SW480 (cell line): Measurements from ENCODE around the gene GALR3.
A peak's percentile ranks its signal among the peaks of the same experiment; 100 is the strongest.

ENCODE experiments used
- DNase-seq: peaks from one replicate; pipeline ENCODE4 v3.0.0-alpha.2; 2016; ENCODE audit warnings: low spot score

The GALR3 gene

DNA sequence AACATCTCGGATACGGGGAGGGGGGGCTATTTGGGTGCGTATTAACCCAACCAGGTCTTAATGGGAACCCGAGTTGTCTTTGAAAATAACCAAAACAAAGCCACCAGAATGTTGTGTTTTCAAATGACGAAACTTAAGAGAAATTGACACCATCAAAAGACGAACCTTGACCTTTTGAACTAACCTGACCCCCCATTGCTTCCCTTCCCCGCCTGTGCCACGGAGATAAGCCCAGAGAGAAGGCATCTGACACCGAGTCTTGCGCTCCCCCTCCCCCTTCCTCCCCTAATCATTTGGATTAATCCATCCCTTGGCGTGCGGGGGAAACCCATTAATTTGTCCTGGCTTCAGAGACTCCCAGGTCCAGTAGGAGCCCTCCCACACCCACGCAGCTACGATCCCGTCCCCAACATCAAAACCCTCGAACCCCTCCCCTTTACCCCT is 20.0 kb upstream of the GALR3 start:
- no peak for DNase-seq

DNA sequence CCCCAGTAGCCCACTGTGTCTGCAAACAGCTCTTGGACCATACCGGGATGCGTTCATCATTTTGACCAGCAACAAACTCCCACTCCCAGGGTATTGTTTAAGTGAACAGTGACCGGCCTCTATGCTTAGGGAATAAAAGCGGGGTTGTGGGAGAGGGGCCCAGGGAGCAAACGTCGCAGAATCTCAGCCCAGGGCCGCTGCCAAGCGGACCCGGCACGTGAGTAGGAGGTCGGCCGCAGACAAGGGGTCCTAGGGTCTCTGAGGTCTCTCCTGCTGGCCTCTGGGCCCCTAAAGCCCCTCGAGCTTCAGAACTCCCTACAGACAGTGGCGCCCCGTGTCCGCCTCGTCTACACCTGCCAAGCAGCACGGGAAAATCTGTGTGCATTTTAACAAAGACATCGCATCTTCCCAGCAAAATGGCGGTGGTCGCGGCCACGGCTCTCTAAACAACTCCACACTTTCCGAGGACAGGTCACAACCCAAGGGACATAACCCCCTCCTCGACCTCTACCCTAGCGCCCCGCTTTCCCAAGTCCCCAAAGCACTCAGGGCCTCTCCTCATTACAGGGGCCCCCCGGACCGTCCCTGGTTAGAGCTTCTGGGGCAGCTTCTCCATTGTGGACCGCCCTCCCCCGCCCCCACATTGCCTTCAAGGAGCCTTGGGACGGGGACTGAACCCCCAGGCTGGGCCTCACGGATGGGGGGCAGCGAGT is 19.4 kb upstream of the GALR3 start:
- DNase-seq = no peak

DNA sequence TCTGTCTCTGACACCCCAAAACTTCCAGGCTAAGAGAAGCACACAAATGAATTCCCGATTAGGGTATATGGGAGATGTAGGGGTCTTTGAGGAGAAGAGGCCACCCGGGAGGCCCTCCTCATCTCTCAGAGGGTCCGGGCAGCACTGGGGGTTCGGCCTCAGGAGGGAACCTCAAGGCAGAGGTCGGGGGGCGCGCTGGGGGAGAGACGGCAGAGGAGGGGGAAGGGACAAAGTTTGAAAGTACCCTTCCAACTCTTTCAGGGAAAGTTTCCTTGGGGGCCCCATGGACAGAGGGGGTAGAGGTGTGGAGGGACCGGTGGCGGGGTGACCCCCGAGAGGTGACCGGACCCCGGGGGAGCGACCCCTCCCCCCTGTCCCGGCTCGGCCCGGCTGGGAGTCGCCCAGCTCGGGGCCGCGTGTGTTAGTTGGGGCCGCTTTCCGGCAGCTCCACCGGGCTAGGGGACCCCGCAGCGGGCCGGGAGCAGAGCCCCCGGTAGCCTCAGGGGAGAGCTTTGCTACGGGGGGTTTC is 18.8 kb upstream of the GALR3 start:
- no peak for DNase-seq

DNA sequence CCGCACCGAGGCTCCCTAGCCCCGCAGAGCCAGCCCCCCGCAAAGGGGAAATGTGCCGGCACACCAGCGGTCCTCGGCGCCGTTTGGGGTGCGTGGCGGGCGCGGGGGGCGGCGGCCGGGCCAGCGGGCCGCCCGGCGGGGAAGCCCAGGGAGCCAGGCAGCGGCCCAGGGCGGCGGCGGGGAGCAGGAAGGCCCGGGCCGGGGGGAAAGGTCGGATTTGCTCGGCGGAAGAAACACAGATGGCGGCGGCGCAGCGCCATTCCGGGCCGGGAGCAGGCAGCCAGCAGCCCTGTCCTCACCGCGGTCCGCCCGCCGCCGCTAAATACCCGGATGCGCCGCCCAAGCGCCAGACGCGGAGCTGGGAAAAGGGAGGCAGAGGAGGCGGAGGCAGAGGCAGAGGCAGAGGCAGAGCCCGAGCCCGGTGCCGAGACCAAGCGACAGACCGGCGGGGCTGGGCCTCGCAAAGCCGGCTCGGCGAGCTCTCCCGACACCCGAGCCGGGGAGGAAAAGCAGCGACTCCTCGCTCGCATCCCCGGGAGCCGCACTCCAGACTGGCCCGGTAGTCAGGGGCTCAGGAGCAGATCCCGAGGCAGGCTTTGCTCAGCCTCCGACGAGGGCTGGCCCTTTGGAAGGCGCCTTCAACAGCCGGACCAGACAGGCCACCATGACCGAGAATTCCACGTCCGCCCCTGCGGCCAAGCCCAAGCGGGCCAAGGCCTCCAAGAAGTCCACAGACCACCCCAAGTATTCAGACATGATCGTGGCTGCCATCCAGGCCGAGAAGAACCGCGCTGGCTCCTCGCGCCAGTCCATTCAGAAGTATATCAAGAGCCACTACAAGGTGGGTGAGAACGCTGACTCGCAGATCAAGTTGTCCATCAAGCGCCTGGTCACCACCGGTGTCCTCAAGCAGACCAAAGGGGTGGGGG is 18.0 kb upstream of the GALR3 start:
- peak; percentile 82 for DNase-seq

DNA sequence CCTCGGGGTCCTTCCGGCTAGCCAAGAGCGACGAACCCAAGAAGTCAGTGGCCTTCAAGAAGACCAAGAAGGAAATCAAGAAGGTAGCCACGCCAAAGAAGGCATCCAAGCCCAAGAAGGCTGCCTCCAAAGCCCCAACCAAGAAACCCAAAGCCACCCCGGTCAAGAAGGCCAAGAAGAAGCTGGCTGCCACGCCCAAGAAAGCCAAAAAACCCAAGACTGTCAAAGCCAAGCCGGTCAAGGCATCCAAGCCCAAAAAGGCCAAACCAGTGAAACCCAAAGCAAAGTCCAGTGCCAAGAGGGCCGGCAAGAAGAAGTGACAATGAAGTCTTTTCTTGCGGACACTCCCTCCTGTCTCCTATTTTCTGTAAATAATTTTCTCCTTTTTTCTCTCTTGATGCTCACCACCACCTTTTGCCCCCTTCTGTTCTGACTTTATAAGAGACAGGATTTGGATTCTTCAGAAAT is 17.3 kb upstream of the GALR3 start:
- no peak for DNase-seq

DNA sequence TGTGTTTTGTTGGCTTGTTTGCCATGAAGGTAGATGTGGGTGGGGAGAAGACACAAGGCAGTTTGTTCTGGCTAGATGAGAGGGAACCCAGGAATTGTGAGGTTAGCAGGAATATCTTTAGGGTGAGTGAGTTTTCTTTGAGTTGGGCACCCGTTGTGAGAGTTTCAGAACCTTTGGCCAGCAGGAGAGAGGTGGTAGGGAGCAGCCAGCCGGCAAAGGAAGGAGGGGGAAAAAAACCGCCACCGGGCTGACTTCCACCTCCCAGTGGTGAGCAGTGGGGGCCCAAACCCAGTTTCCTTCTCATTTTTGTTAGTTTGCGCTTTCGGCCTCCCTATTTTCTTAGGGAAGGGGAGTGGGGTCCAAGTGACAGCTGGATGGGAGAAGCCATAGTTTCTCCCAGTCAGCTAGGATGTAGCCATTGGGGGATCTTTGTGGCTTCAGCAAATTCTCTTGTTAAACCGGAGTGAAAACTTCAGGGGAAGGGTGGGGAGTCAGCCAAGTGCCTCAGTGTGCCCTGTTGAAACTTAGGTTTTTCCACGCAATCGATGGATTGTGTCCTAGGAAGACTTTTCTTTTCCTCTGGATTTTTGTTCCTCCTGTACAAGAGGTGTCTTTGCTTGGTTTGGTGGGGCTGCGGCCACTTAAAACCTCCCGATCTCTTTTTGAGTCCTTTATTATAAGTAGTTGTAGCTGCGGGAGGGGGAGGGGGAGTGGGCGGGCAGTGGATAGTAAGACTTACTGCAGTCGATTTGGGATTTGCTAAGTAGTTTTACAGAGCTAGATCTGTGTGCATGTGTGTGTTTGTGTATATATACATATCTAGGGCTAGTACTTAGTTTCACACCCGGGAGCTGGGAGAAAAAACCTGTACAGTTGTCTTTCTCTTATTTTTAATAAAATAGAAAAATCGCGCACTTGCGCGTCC is 16.5 kb upstream of the GALR3 start:
- DNase-seq = no peak

DNA sequence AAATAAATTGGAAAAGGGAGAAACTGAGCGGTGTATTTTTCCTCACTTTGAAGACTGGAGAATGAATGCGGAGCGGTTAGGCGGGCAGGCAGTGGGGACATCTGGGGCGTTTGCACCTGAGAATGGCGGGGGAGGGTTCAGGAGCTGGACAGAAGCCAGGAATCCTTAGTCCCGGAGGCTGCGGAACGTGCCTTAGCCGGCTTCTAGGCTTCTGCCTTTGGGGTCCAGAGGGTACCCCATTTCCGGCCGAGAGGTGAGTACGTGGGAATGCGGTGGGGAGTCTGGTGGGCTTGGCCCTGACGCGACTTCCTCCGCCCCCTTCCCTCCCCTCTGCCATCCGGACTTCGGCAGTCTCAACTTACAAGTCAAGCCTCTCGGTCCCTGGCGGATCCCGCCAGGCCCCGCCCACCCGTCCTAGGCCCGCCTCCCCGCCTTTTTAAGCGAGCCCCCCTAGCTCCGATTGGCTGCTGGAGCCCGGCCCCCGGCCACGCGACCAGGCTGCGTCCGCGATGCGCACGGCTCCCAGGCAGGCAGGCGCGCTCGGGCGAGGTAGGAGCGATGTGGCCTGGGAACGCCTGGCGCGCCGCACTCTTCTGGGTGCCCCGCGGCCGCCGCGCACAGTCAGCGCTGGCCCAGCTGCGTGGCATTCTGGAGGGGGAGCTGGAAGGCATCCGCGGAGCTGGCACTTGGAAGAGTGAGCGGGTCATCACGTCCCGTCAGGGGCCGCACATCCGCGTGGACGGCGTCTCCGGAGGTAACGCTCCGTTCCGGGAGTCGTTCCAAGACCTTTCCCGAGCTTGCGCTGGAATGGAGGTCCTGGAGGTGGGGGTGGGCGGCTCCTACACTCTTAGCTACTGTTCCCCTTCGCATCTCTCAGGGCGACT is 15.5 kb upstream of the GALR3 start, which contains the start of gene GCAT:
Gene GCAT, plus strand, starts transcription at position 525 of the 884 bp plus-strand sequence. Its CDS starts 34 bp downstream, at position 559.
- peak; percentile 91 for DNase-seq

DNA sequence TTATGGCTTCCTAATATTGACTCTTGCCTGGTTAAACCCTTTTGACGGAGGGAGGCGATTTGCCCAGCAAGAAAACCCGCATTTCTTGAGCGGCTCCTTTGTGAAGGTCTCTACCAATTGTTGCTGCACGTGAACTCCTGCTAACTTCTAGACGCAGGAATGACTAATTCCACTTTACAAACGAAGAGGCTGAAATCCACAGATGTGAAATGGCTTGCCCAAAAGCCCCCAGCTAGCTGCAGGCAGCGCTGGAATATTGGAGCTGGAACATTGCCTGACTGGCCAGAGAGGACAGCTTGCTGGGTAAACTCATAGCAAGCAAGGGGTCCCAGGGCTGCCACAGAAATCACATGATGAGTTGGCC is 14.9 kb upstream of the GALR3 start:
- peak; percentile 10 for DNase-seq

DNA sequence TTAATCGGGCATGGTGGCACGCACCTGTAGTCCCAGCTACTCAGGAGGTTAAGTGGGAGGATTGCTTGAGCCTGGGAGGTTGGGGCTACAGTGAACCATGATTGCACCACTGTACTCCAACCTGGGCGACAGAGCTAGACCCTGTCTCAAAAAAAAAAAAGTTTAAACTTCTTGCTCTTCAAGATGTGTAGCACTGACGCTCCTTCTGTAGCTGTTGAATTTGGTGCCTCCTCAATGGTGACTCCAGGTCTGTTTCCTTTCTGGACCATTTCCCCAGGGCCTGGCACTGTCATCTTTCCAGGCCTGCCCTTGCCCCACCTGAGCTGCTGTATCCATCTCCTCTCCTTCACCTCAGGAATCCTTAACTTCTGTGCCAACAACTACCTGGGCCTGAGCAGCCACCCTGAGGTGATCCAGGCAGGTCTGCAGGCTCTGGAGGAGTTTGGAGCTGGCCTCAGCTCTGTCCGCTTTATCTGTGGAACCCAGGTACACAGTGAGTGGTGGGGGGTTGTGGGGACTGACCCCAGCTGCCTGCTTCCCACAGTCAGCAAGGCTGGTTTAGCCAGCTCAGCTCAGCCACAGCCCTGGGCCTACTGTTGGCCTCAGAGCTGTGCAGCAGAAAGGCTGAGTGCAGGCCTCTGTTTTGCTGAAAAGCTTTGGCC is 13.4 kb upstream of the GALR3 start:
- no peak for DNase-seq

DNA sequence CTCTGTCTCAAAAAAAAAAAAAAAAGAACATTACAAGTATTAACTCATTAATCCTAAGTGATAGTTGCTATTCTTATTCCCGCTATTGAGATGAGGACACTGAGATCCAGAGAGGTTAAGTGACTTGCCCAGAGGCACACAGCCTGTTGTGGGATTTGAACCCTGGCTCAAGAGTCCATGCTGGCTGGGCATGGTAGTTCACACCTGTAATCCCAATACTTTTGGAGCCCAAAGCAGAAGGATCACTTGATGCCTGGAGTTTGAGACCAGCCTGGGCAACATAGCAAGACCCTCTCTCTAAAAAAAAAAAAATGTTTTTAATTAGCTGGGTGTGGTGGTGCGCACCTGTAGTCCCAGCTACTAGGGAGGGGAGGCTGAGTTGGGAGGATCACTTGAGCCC is 11.3 kb upstream of the GALR3 start:
- no peak for DNase-seq

DNA sequence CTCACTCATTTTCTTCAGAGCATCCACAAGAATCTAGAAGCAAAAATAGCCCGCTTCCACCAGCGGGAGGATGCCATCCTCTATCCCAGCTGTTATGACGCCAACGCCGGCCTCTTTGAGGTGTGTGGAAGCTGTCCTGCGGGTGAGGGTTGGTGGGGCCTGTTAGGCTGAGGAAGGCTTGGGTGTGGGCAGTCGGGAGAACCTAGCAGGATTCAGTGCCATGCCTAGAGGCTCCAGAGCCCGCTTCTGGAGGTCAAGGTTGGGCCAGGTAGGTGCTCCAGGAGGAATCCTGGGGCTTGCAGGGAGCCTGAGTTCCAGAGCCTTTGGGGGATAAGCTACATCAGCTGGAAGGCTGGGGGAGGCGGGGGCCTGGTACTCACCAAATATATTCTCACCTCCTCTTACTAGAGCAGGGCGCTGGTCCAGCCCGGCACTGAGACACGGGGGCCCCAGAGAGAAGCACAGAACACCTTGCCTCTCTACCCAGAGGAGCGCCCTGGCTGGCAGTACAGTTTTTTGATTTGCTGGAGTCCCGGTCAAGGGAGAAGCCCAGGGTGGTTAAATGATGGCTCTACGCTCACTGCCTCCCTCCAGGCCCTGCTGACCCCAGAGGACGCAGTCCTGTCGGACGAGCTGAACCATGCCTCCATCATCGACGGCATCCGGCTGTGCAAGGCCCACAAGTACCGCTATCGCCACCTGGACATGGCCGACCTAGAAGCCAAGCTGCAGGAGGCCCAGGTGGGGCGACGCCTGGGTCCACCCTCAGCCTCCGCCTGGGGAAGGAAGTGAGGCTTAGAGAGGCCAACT is 10.1 kb upstream of the GALR3 start:
- no peak for DNase-seq

DNA sequence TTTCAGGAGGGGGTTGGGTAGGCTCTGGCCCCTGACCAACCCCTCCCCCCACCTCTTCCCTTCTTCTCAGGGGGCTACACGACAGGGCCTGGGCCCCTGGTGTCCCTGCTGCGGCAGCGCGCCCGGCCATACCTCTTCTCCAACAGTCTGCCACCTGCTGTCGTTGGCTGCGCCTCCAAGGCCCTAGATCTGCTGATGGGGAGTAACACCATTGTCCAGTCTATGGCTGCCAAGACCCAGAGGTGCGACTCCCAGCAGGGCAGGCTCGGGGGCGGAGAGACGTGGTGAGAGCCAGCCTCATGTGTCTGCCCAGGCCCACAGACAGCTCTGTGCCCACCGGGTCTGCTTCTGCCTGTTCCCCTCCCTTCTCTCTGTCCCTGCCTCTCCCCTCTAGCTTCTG is 7.6 kb upstream of the GALR3 start:
- no peak for DNase-seq

DNA sequence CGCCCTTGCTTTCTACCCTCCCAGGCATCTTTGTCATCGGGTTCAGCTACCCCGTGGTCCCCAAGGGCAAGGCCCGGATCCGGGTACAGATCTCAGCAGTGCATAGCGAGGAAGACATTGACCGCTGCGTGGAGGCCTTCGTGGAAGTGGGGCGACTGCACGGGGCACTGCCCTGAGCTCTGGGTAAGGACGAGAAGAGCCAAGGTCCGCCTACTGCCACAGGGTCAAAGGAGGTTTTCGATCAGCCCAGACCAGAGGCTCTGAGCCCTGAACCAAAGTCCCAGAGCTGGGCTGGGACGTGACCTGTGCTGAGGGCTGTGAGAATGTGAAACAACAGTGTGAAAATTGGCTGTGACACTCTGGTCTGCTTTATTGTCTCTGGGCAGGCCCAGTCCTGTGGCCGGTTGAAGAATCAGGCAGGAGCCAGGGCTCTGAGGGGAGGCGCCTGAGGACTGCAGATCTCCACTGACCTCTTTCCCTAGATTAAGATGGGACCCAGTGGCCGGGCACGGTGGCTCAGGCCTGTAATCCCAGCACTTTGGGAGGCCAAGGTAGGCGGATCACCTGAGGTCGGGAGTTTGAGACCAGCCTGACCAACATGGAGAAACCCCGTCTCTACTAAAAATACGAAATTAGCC is 6.5 kb upstream of the GALR3 start:
- no peak for DNase-seq

DNA sequence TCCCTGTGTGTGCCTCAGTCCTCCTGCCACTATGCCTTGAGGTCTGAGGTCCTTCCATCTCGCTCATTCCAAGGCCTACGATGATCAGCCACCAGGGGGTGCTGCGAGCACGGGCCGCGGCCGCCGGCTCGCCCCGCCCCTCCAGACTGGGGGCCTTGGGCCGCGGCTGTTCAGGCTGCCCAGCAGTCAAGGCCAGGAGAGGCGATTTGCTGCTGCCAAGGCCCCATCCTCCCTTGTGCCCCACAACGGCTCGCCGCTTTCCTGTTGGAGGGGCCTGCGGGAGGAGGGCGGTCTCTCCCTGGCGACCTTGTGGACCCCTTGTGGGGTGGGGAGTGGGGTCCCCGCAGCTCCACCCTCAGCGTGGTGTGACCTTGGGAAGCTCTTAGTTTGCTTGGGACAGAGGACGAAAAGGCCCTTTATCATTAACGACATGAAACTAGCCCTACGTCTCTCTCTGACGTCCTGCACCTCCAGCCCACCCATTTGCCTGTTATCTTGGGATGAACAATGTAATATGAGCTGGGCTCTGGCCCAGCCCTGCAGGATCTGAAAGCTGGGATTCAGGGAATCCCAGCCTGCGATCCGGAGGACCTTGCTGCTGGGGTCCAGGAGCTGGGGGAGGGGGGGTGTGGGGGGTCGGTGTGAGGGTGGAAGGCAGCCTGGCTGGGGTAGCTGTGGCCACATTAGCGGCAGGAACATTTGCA is 5.3 kb upstream of the GALR3 start:
- DNase-seq = peak; percentile 59

DNA sequence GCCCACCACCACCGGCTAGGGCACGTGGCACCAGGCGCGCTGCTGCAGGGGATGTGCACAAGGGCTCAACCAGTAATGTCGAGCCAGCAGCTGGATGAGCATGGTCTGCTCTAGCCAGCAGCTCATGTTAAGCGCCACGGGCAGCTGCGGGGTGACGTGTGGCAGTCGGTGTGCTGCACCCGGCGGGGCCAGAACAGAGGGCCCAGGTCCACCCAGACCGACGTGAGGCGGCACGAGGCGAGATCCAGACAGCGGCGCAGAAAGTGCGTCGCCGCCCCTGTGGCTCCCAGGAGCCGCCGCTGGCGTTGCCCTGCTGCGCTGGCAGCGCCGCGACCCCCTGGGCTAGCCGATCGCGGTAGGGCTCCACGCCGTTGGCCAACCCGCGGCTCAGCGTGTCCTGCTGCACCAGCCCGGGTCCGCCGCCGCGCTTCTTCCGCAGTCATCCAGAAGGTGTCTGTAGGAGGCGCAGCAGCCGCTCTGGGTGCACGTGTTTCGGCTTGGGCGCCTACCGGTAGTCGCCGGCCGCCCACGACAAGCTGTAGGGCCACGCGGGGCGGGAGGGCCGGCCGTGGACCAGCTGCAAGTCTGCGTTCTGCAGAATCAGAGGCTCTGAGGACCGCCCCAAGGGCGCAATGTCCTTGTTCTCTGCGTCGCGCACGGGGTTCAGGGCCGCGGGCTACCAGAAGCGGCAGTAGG is 4.6 kb upstream of the GALR3 start:
- no peak for DNase-seq

DNA sequence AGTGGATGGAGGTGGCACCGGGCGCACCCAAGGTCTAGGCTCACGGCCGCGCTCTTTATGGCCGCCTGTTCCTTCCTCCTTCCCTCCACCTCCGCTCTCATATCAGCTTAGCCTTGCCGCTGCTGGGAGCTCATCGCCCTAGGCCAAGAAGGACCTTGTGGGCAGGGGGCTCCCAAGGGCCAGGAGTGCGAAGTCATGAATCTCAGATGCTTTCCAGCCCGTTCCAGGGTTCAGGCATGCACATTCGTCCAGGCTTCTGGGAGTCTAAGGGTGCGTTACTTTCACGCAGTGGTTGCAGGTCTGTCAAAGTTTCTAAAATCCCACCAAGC is 4.1 kb upstream of the GALR3 start:
- DNase-seq = no peak

DNA sequence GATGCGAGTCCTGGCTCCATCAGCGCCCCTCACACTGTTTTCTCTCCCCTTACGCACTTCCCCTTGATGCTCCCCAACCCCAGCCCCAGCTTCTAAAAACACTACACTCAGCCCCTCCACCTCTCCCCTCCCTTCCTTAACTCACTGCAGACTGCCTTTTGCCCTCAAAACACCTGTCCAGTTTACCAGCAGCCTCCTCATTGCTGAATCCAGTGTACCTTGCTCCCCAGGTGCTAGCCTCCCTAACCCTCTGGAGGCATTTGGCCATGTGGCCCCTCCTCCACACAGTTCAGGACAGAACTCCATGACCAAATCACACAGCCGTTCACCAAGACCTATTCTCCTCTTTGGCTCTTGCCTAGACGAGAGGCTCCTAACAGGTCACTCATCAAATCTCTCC is 2.8 kb upstream of the GALR3 start:
- no peak for DNase-seq
